GM12891 (cell line): ENCODE results near the gene PROM2.

Source experiments
- PAX5 ChIP-seq: IDR thresholded peaks from 2 replicates; pipeline ENCODE4 v1.6.1; 2011; ENCODE audit warnings: low read length, moderate library complexity, mild to moderate bottlenecking; ENCODE audit not compliant: insufficient read depth, severe bottlenecking
- POLR2A ChIP-seq: IDR thresholded peaks from 2 replicates; pipeline ENCODE4 v1.6.1; 2011; ENCODE audit warnings: low read depth, low read length, control low read depth
- POLR2AphosphoS5 ChIP-seq: IDR thresholded peaks from 2 replicates; pipeline ENCODE4 v1.6.1; 2011; ENCODE audit warnings: low read depth, low read length, control low read depth
- POU2F2 ChIP-seq: IDR thresholded peaks from 2 replicates; pipeline ENCODE4 v1.6.1; 2011; ENCODE audit warnings: low read depth, mild to moderate bottlenecking, control low read depth, low read length, moderate library complexity
- SPI1 ChIP-seq: IDR thresholded peaks from 2 replicates; pipeline ENCODE4 v1.6.1; 2011; ENCODE audit warnings: low read depth, low read length, control low read depth
- TAF1 ChIP-seq: IDR thresholded peaks from 2 replicates; pipeline ENCODE4 v1.6.1; 2011; ENCODE audit warnings: low read depth, low read length, control low read depth

DNA sequence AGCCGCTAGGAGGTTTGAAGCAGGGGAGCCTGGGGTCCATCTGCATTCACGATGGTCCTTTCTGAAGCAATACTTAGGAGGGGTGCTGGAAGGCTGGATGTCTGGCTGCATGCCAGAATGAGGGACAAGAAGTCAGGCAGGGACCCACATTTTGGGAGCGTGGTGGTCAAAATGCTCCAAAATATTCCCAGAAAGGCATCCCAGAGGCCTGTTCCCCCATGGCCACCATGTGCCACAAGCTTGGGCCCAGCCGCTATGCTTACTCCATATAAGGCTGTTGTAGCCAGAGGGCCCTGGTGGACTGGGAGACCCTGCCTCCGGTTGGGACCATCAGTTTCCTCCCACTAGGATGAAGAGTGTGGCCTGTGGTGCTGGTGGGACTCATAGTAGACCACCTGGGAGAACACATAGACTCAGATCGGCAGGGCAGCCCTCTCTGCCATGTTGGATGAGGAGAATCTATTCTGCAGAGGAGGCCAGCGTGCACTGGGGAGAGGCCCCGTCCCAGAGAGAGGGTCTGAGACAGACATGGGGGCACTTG lies 3.6 kb upstream of the PROM2 start:
- TF ChIP-seq POLR2AphosphoS5 = no peak
- no peak for TF ChIP-seq POLR2A
- no peak for TF ChIP-seq TAF1
- no peak for TF ChIP-seq POU2F2
- no peak for TF ChIP-seq SPI1
- TF ChIP-seq PAX5 = no peak
